K562 (cell line): ENCODE results near the gene PIK3CA. TPM values are rescaled to one million over a fixed set of nuclear protein-coding genes. Genes with fewer than 3 reads are reported as not detected.

Experiments used
- JUND ChIP-seq, 2 experiments: IDR thresholded peaks; 2 replicates in 1 of 2; 3 replicates in 1 of 2; pipeline ENCODE4 v1.6.1; 2011; ENCODE audit warnings: borderline replicate concordance in 2 of 2, low read depth in 2 of 2, low read length in 2 of 2, improper control_type of control experiment in 1 of 2, missing biosample characterization in 1 of 2, missing genetic modification characterization in 1 of 2, missing genetic modification reagents in 1 of 2
- TRIM24 ChIP-seq, 2 experiments: fragments of 450-650 bp; IDR thresholded peaks; 2 replicates each; pipeline ENCODE4 v1.6.1; 2016
- polyA plus RNA-seq, 8 experiments: library from polyadenylated mRNA; depleted of rRNA in 4 of 8; stranded (reverse) in 5 of 8; unstranded in 3 of 8; fragments of >200 nt; fragmentation: Nextera tagmentation in 2 of 8; fragmentation: Illumina TruSeq in 1 of 8; extraction: Ambion mirVana in 2 of 8; extraction: Trizol in 1 of 8; gene quantifications; 2 replicates each; pipeline versions ENCODE4 v1.2.1 to v1.2.3, GENCODE V29; 2011 to 2014; ENCODE audit warnings: inconsistent platforms in 1 of 8, missing spikeins in 1 of 8
- total RNA-seq, 7 experiments: library from RNA; depleted of rRNA in 6 of 7; stranded (reverse); fragments of >200 nt in 6 of 7; fragmentation: Illumina TruSeq in 2 of 7; extraction: Trizol in 2 of 7; gene quantifications; 2 replicates each; pipeline versions ENCODE4 v1.2.1 to v1.2.3, GENCODE V29; 2011 to 2021; ENCODE audit warnings: low replicate concordance in 1 of 7
- TF ChIP-seq, protein P1 (sequence below): sonication (generic); formaldehyde crosslinking; IDR thresholded peaks from 2 replicates; pipeline ENCODE4 v1.8.0; 2022; ENCODE audit warnings: mild to moderate bottlenecking, missing genetic modification reagents

Gene PIK3CA
- total and polyA plus RNA-seq, 9 of the 15 experiments (the other 6 are each of a cell fraction or from before 2014, with no cell fraction given): 3.8 to 19.4 (median 10.8) TPM

DNA sequence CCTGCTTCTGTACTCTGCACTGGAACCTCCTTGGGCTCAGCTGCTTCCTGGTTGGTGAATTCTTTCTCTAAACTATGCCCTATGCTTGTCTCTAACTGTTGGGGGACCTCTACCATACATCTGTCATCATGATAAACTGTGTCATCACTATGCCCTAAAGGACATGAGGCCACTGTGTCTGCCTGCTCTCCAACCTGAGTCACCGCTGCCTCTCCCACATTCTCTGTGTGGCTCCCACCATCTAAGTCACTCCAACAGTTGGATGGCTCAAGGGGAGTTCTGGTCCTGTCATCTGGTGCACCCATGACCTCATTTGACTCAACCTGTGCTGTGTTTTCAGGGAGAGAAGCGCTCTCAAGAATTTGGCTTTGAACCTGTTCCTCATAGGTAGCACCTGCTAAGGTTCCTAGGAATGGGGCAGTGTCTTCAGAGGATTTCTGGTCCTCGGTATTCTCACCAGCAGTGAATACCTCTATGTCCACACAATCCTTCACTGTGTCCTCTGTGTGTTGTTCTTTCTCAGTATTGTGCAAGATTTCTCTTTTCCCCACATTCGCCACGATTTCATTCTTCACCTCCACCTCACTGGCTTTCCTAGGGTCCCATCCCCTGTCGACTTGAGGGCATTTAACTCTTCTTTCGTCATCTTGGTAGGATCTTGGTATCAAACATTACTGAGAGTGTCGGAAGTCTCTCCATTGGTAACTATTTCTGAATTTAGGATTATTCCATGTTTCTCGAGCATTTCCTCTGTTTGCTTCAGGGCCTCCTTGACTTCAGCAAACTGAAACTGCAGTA, 112.0 kb downstream of the PIK3CA start (continued):
- TF ChIP-seq JUND (IDR thresholded peaks at IDR 0.05; ENCODE audit: borderline replicate concordance, low read depth, low read length): peak; percentile 44; the same call in 1 of the 2 replicates
- TF ChIP-seq JUND (tag; IDR thresholded peaks at IDR 0.05; ENCODE audit: borderline replicate concordance, low read depth, low read length): 0 out of 3 replicates have a peak, but pooled peaks have one; percentile 26
- 0 out of 4 replicates have a peak, but pooled peaks of 1 of the 2 experiments have one; percentile 11 for TF ChIP-seq TRIM24 (IDR thresholded peaks at IDR 0.05)
- TF ChIP-seq, protein P1, sequence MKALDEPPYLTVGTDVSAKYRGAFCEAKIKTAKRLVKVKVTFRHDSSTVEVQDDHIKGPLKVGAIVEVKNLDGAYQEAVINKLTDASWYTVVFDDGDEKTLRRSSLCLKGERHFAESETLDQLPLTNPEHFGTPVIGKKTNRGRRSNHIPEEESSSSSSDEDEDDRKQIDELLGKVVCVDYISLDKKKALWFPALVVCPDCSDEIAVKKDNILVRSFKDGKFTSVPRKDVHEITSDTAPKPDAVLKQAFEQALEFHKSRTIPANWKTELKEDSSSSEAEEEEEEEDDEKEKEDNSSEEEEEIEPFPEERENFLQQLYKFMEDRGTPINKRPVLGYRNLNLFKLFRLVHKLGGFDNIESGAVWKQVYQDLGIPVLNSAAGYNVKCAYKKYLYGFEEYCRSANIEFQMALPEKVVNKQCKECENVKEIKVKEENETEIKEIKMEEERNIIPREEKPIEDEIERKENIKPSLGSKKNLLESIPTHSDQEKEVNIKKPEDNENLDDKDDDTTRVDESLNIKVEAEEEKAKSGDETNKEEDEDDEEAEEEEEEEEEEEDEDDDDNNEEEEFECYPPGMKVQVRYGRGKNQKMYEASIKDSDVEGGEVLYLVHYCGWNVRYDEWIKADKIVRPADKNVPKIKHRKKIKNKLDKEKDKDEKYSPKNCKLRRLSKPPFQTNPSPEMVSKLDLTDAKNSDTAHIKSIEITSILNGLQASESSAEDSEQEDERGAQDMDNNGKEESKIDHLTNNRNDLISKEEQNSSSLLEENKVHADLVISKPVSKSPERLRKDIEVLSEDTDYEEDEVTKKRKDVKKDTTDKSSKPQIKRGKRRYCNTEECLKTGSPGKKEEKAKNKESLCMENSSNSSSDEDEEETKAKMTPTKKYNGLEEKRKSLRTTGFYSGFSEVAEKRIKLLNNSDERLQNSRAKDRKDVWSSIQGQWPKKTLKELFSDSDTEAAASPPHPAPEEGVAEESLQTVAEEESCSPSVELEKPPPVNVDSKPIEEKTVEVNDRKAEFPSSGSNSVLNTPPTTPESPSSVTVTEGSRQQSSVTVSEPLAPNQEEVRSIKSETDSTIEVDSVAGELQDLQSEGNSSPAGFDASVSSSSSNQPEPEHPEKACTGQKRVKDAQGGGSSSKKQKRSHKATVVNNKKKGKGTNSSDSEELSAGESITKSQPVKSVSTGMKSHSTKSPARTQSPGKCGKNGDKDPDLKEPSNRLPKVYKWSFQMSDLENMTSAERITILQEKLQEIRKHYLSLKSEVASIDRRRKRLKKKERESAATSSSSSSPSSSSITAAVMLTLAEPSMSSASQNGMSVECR (CRISPR knock-in tag): 0 out of 2 replicates have a peak, but pooled peaks have one; percentile 30
